K562 (cell line): ENCODE measurements around the gene AKAP13. TPM values are rescaled to one million over a fixed set of nuclear protein-coding genes. Genes with fewer than 3 reads are reported as not detected.

Source experiments
- ATAC-seq: fragments of 200-7000 bp; cut with Tn5 transposase; 3 replicates; pipeline ENCODE4 v1.9.1; 2020; ENCODE audit warnings: moderate library complexity
- BruUV-seq: library from RNA; stranded (reverse); fragments of 400-500 nt; replicated peaks from 2 replicates; lab custom pipeline; 2021; lab: Mats Ljungman, UMichigan
- CTCF ChIA-PET: fragments of 300-600 bp; formaldehyde crosslinking; extraction: SDS; loops from one replicate; lab custom pipeline; 2021; ENCODE audit warnings: low intra/inter-chr PET ratio; lab: Yijun Ruan, JAX
- POLR2A ChIA-PET: fragments of 300-600, 350-650 bp; sonication (Branson Sonifier 250); formaldehyde crosslinking; extraction: SDS; loops from one replicate; lab custom pipeline; 2021; ENCODE audit warnings: antibody characterized with exemption, inconsistent platforms; lab: Yijun Ruan, JAX
- DNase-seq, 4 experiments: peaks; one replicate each; pipeline versions ENCODE4 v3.0.0 to v3.0.0-alpha.2; 2011 to 2018; ENCODE audit warnings: low spot score in 3 of 4, mixed read lengths in 3 of 4; ENCODE audit errors: extremely low read depth in 1 of 4
- FAIRE-seq: peaks from 2 replicates; lab custom pipeline; 2011; peaks lifted over from hg19 to GRCh38; lab: Jason Lieb, UNC
- H2AFZ ChIP-seq: 2 replicates; pipeline ENCODE4 v1.6.0; 2011; ENCODE audit warnings: low read depth, low read length, control low read depth, inconsistent platforms
- H3K27ac ChIP-seq: fragments of 200-600 bp; 3 replicates; pipeline ENCODE4 v1.8.0; 2011; ENCODE audit warnings: low read depth, mild to moderate bottlenecking, control low read depth, inconsistent platforms, low read length, moderate library complexity, mixed read lengths; ENCODE audit errors: extremely low read depth
- H3K27me3 ChIP-seq, 2 experiments: fragments of 300-600 bp in 1 of 2; 2 replicates in 1 of 2; 3 replicates in 1 of 2; pipeline versions ENCODE4 v1.6.0 to v1.8.0; 2011; ENCODE audit warnings: inconsistent platforms in 2 of 2, low read length in 2 of 2, mild to moderate bottlenecking in 1 of 2, mixed read lengths in 1 of 2, moderate library complexity in 1 of 2; ENCODE audit not compliant: control insufficient read depth in 2 of 2, insufficient read depth in 2 of 2
- H3K36me3 ChIP-seq: fragments of 300-600 bp; 3 replicates; pipeline ENCODE4 v1.8.0; 2011; ENCODE audit warnings: mild to moderate bottlenecking, low read length, inconsistent platforms; ENCODE audit not compliant: control insufficient read depth, insufficient read depth
- H3K4me1 ChIP-seq, 2 experiments: fragments of 200-600 bp in 1 of 2; replicated peaks in 1 of 2; 2 replicates in 1 of 2; 3 replicates in 1 of 2; pipeline versions ENCODE4 v1.5.1 to v1.8.0; 2011; ENCODE audit warnings: inconsistent platforms in 2 of 2, low read length in 2 of 2, mild to moderate bottlenecking in 1 of 2, mixed read lengths in 1 of 2, moderate library complexity in 1 of 2; ENCODE audit not compliant: control insufficient read depth in 2 of 2, insufficient read depth in 2 of 2
- H3K4me2 ChIP-seq: 2 replicates; pipeline ENCODE4 v1.6.1; 2011; ENCODE audit warnings: low read length, control low read depth, inconsistent platforms, mixed read lengths; ENCODE audit not compliant: insufficient read depth
- H3K4me3 ChIP-seq: fragments of 200-600 bp; sonication (generic), shearing (Covaris generic); 2 replicates; pipeline ENCODE4 v1.5.1; 2016; ENCODE audit warnings: control low read depth, inconsistent platforms
- H3K79me2 ChIP-seq: fragments of 200-600 bp; 3 replicates; pipeline ENCODE4 v1.8.0; 2011; ENCODE audit warnings: low read length, inconsistent platforms; ENCODE audit not compliant: control insufficient read depth, insufficient read depth
- H3K9ac ChIP-seq, 2 experiments: 2 replicates each; pipeline versions ENCODE4 v1.6.0 to v1.6.1; 2011; ENCODE audit warnings: low read depth in 2 of 2, low read length in 2 of 2, control low read depth in 1 of 2, inconsistent platforms in 1 of 2, mild to moderate bottlenecking in 1 of 2, mixed read lengths in 1 of 2; ENCODE audit not compliant: insufficient read depth in 1 of 2
- H3K9me1 ChIP-seq: one replicate; pipeline ENCODE4 v1.6.0; 2011; ENCODE audit warnings: inconsistent platforms, mild to moderate bottlenecking, low read length, moderate library complexity; ENCODE audit not compliant: control insufficient read depth, insufficient read depth
- H3K9me3 ChIP-seq: replicated peaks from 2 replicates; pipeline ENCODE4 v1.5.1; 2011; ENCODE audit warnings: low read depth, low read length, inconsistent platforms; ENCODE audit not compliant: control insufficient read depth, insufficient read depth
- H4K20me1 ChIP-seq: replicated peaks from 2 replicates; pipeline ENCODE4 v1.6.1; 2011; ENCODE audit warnings: low read length, inconsistent platforms, mixed read lengths; ENCODE audit not compliant: control insufficient read depth, insufficient read depth
- CBX3 ChIP-seq, 2 experiments: IDR thresholded peaks; 1 replicate in 1 of 2; 2 replicates in 1 of 2; pipeline ENCODE4 v1.6.1; 2012; ENCODE audit warnings: inconsistent platforms in 2 of 2, low read length in 2 of 2, borderline replicate concordance in 1 of 2, control low read depth in 1 of 2
- E2F6 ChIP-seq, 2 experiments: IDR thresholded peaks; 2 replicates each; pipeline ENCODE4 v1.6.1; 2011; ENCODE audit warnings: borderline replicate concordance in 1 of 2, control low read depth in 1 of 2, low read depth in 1 of 2, low read length in 1 of 2, mild to moderate bottlenecking in 1 of 2, mixed read lengths in 1 of 2, moderate library complexity in 1 of 2; ENCODE audit not compliant: insufficient read depth in 1 of 2, insufficient read length in 1 of 2, poor library complexity in 1 of 2, severe bottlenecking in 1 of 2; ENCODE audit errors: extremely low read depth in 1 of 2
- TCFL5 ChIP-seq: fragments of 250-450 bp; sonication (Bioruptor Pico); conservative IDR thresholded peaks from 2 replicates; pipeline ENCODE4 v1.6.1; 2021; ENCODE audit warnings: mild to moderate bottlenecking, moderate library complexity, matching md5 sums
- ZNF146 ChIP-seq: IDR thresholded peaks from one replicate; pipeline ENCODE4 v1.6.1; 2018; ENCODE audit warnings: missing compliant biosample characterization; ENCODE audit not compliant: unreplicated experiment
- ZNF431 ChIP-seq: sonication (generic); formaldehyde crosslinking; IDR thresholded peaks from 2 replicates; pipeline ENCODE4 v1.8.0; 2022; ENCODE audit warnings: mild to moderate bottlenecking, missing genetic modification reagents
- WGBS: fragments of 100-300 bp; shearing (Covaris generic); methylation state at CpG from one replicate; pipeline ENCODE4 v1.1.6; 2016; ENCODE audit warnings: low coverage, mixed read lengths; ENCODE audit not compliant: insufficient coverage; ENCODE audit errors: missing lambda C conversion rate; 5-methylcytosine and 5-hydroxymethylcytosine counted together
- in situ Hi-C: fragments of 300-500 bp; cut with MboI; formaldehyde crosslinking; loops from 4 replicates; pipeline ENCODE4 v1.15.0; 2018; ENCODE audit warnings: inconsistent platforms, mixed read lengths
- intact Hi-C: fragments of 100-400 bp; cut with micrococcal nuclease; formaldehyde crosslinking; loops from 2 replicates; pipeline ENCODE4 v1.14.2; 2022
- polyA plus RNA-seq, 8 experiments: library from polyadenylated mRNA; depleted of rRNA in 4 of 8; stranded (reverse) in 5 of 8; unstranded in 3 of 8; fragments of >200 nt; fragmentation: Nextera tagmentation in 2 of 8; fragmentation: Illumina TruSeq in 1 of 8; extraction: Ambion mirVana in 2 of 8; extraction: Trizol in 1 of 8; gene quantifications; 2 replicates each; pipeline versions ENCODE4 v1.2.1 to v1.2.3, GENCODE V29; 2011 to 2014; ENCODE audit warnings: inconsistent platforms in 1 of 8, missing spikeins in 1 of 8
- total RNA-seq, 7 experiments: library from RNA; depleted of rRNA in 6 of 7; stranded (reverse); fragments of >200 nt in 6 of 7; fragmentation: Illumina TruSeq in 2 of 7; extraction: Trizol in 2 of 7; gene quantifications; 2 replicates each; pipeline versions ENCODE4 v1.2.1 to v1.2.3, GENCODE V29; 2011 to 2021; ENCODE audit warnings: low replicate concordance in 1 of 7
- TF ChIP-seq, protein P1 (sequence below), 2 experiments: IDR thresholded peaks in 1 of 2; conservative IDR thresholded peaks in 1 of 2; 2 replicates each; pipeline ENCODE4 v1.6.1; 2016; ENCODE audit warnings: low read depth in 2 of 2, mild to moderate bottlenecking in 1 of 2, missing compliant biosample characterization in 1 of 2, missing genetic modification characterization in 1 of 2, moderate library complexity in 1 of 2

Gene AKAP13
- total and polyA plus RNA-seq, 9 of the 15 experiments (the other 6 are each of a cell fraction or from before 2014, with no cell fraction given), result 0.03 to 1.7 (median 0.42) TPM

GRCh38 chr15:85542488-85542887 is 162.1 kb downstream of the AKAP13 start:
- TF ChIP-seq CBX3 (IDR thresholded peaks at IDR 0.05; ENCODE audit: borderline replicate concordance in 1 of 2, low read length in 2 of 2), result no peak
- TF ChIP-seq, protein P1, sequence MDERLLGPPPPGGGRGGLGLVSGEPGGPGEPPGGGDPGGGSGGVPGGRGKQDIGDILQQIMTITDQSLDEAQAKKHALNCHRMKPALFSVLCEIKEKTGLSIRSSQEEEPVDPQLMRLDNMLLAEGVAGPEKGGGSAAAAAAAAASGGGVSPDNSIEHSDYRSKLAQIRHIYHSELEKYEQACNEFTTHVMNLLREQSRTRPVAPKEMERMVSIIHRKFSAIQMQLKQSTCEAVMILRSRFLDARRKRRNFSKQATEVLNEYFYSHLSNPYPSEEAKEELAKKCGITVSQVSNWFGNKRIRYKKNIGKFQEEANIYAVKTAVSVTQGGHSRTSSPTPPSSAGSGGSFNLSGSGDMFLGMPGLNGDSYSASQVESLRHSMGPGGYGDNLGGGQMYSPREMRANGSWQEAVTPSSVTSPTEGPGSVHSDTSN (CRISPR knock-in tag; IDR thresholded peaks at IDR 0.05; ENCODE audit: low read depth), result no peak
- TF ChIP-seq, protein P1 (tag; conservative IDR thresholded peaks at IDR 0.05; ENCODE audit: low read depth), result no peak
- TF ChIP-seq ZNF146, result no peak
- no peak for TF ChIP-seq TCFL5
- no peak for TF ChIP-seq ZNF431 (CRISPR knock-in tag)
- TF ChIP-seq E2F6 (IDR thresholded peaks at IDR 0.05; ENCODE audit: borderline replicate concordance in 1 of 2, extremely low read depth in 1 of 2, insufficient read depth in 1 of 2, insufficient read length in 1 of 2, low read depth in 1 of 2, low read length in 1 of 2, poor library complexity in 1 of 2, severe bottlenecking in 1 of 2), result no peak
- POLR2A ChIA-PET, result no interaction called here
- no peaks in the 10 kb centered on the region for H3K36me3 ChIP-seq
- intact Hi-C loops, result no loop called here
- CTCF ChIA-PET, result no interaction called here
- no peak overlapping the region for H2AFZ ChIP-seq
- BruUV-seq, result no TSS peak
- no peak for ATAC-seq
- H3K4me2 ChIP-seq, result no peak overlapping the region
- WGBS, result 0% methylated on average over 3 of the region's 3 CpGs
- no peaks in the 10 kb centered on the region for H3K79me2 ChIP-seq
- no peaks in the 10 kb centered on the region for H3K4me1 ChIP-seq
- no peak for DNase-seq
- no peak for FAIRE-seq
- H3K27me3 ChIP-seq, result no peaks in the 10 kb centered on the region; a peak in 1 of 5 replicates
- H3K9ac ChIP-seq, result no peak overlapping the region
- no peaks in the 10 kb centered on the region for H3K9me3 ChIP-seq
- in situ Hi-C loops, result no loop called here
- no peaks in the 10 kb centered on the region for H4K20me1 ChIP-seq
- H3K4me3 ChIP-seq, result no peak overlapping the region
- H3K27ac ChIP-seq, result no peak overlapping the region
- H3K9me1 ChIP-seq, result no peaks in the 10 kb centered on the region
